ENCODE data around the gene PDZRN4.
"Not testable (repeated sequence)": the region's sequence is repeated elsewhere in the genome, so short reads cannot be mapped to it uniquely, and the experiment has no call there.

Gene PDZRN4

GRCh38 chr12:41188058-41188840, at the start of gene PDZRN4:
TSS of gene PDZRN4 (plus strand) at chr12:41188320.
- no peak for DNase-seq

DNA sequence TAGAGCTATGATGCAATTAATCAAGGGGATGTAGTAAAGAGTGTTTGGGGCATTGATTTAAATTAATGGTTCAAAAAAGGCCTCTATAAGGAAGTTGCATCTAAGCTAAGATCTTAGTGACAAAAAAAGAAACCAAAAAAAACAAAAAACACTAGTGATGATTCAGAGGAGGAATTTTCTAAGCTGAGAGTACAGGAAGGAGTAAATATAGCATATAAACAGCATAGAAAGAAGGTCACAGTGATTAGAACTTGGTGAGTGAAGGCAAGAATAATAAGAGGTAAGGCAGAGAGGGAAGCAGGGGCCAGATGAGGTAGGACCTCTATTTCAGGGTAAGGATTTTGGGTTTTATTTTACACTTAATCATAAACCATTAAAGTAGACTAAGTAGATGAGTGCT, 48.0 kb upstream of the PDZRN4 start:
- DNase-seq: no peak

DNA sequence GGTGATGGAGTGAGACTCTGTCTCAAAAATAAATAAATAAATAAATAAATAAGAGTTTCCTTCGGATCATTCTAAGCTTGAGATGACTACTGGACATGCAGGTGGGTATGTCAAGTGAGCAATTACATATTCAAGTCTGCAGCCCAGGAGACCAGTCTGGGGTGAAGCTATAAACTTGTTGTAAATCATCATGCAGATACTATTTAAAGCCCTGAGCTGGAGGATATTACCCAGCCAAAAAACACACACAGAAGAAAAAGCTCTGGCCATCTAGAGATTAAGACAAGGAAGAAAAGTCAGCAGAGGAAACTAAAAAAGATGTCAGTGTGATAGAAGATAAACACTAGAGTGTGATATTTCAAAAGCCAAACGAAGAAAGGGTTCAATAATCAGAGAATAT, 47.0 kb upstream of the PDZRN4 start:
- DNase-seq: no peak

DNA sequence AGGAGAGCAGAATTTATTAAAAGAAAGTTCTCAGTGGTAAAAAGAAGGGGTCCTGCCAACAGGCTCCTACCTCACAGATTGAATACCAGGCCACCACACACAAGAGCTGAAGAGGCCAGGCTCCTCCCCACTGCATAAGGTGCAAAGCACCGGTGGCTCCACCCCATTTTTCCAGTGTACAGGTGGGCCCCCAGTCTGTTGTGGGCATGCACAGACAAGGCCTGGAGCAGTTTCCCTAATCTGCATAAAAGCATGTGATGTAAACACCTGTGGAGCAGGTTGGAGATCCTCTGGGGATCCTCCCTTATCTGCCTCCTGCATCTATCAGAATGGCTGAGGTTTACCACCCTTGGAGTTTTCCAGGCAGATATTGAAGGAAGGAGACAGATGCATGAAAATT, 45.7 kb upstream of the PDZRN4 start:
- no peak for DNase-seq

GRCh38 chr12:41151793-41152192, 36.3 kb upstream of the PDZRN4 start:
- no peak for DNase-seq

- DNase-seq: no peak
These were observed 25.7 kb upstream of the PDZRN4 start for GRCh38 chr12:41162461-41162860.

GRCh38 chr12:41167701-41168100, 20.4 kb upstream of the PDZRN4 start:
- no peak for DNase-seq

- DNase-seq: peak in 1 of 2 experiments; percentile 17
These were observed 13.5 kb upstream of the PDZRN4 start for GRCh38 chr12:41174602-41175001.

DNA sequence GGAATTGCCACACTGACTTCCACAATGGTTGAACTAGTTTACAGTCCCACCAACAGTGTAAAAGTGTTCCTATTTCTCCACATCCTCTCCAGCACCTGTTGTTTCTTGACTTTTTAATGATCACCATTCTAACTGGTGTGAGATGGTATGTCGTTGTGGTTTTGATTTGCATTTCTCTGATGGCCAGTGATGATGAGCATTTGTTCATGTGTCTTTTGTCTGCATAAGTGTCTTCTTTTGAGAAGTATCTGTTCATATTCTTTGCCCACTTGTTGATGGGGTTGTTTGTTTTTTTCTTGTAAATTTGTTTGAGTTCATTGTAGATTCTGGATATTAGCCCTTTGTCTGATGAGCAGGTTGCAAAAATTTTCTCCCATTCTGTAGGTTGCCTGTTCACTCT, 8.6 kb upstream of the PDZRN4 start:
- DNase-seq: not testable (repeated sequence)

GRCh38 chr12:41184864-41185263, 3.3 kb upstream of the PDZRN4 start:
- no peak for DNase-seq

DNA sequence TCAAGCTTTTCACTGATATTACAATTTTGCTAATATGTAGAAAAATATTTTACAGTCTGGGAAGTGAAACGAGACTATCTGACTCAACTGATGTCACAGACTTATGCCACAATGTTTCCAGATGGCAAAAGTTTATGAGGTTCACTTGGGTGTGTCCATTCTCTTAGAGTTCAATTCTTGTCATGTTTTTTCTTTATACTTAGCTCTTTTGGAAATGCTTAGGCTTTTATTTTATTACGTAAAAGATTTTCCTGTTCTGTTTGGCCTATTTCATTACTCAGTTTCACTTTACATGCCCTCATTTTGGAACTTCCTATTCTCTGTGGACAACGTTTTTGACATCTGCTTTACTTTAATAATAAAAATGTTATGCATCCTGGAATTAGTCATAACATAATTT, 2.1 kb upstream of the PDZRN4 start:
- no peak for DNase-seq

- no peak for DNase-seq
These were observed 798 bp downstream of the PDZRN4 start for GRCh38 chr12:41188841-41189394.

- no peak for DNase-seq
These were observed 1.5 kb downstream of the PDZRN4 start for GRCh38 chr12:41189395-41190251.

GRCh38 chr12:41190338-41190737, 2.2 kb downstream of the PDZRN4 start:
- peak in 1 of 2 experiments; percentile 48 for DNase-seq

DNA sequence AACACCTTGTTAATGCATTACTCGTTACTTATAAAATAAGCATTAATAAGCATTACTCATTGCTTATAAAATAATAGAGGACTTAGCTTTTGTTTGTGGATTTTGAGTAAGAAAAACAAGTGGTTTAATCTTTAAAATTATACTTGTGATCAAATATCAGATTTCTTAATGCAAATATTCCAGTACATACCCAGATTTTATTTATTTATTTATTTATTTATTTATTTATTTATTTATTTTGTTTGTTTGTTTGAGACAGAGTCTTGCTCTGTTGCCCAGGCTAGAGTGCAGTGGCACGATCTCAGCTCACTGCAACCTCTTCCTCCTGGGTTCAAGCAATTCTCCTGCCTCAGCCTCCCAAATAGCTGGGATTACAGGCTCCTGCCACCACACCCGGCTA, 3.4 kb downstream of the PDZRN4 start:
- not testable (repeated sequence) for DNase-seq

DNA sequence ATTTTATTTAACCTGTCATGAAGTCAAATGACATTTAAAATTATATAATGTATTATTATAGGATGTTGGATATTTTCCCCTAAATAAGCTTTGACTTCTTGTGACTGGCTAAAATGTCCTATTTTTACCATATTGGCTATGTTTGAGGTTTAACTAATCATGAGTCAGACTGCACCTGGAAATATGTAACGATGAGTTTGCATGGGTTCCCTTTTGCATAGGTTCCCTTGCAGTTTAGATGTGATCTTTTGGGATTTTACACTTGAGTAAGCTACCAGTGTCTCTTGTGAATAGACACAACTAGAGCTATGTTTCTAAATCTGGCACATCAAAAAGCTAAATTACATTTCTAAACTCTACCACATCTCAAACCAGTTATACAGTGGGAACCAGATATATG, 5.2 kb downstream of the PDZRN4 start:
- DNase-seq: no peak

DNA sequence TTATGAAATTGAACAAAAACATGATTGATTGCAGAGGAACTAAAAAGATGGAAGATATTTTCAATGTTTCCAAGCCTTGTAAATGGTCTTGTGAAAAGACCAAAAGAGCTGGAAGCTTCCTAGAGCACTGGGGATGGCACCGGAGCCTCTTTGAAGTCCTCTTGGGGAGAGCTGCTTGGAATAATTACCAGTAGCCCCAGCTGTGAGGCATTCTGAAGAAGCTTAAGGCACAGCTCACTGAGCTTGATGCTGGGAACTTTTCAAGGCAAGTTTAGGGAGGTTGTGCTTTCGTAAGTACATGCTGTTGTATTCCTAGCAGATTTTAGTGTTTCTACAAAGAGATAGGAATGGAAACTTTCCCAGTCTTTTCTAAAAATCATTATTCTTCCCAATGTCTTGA, 13.9 kb downstream of the PDZRN4 start:
- peak in 1 of 2 experiments; percentile 25 for DNase-seq

GRCh38 chr12:41205070-41205709, 17.1 kb downstream of the PDZRN4 start:
- no peak for DNase-seq

GRCh38 chr12:41206298-41206697, 18.2 kb downstream of the PDZRN4 start:
- DNase-seq: no peak

DNA sequence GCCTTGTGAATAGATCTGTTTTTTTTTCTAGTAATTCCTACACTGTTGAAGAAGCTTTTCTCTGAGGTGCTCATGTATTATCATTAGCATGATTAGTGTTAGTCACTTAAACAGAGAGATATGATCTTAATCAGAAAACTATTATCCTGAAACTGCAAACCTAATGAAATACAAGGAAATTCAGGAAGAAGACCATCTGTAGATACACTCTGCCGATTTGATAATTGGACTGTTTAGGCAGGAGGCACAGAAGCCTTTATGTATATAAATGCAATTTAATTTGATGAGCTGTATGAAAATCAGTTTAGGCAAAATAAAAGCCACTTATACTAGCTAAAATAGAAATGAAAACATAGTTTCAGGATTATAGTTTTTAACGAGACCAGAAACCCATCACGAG, 23.3 kb downstream of the PDZRN4 start:
- DNase-seq: no peak

- no peak for DNase-seq
These were observed 24.5 kb downstream of the PDZRN4 start for GRCh38 chr12:41212625-41213024.

GRCh38 chr12:41213107-41213506, 25.0 kb downstream of the PDZRN4 start:
- peak; percentile 29 to 53 for DNase-seq

DNA sequence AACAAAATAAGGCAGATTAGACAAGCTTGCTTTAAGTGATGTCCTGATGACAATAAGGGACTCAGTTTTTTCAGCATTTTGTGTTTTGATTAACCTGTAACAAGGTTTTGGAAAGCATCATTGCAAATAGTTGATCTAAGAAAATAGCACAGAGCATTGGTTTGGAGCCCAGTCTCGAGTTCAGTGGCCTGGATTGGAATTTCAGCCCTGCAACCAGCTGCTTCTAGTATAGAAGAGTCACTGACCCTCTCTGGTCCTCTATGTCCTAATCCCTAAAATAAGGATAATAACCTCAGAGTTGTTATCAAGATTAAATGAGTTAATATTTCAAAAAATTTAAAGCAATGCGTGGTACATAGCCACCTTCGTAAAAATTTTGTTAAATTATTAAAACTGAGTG, 25.5 kb downstream of the PDZRN4 start:
- no peak for DNase-seq
